Pulmonary artery endothelial cell (primary cell): Measurements from ENCODE around the gene EXOC1. TPM values are rescaled to one million over a fixed set of nuclear protein-coding genes. Genes with fewer than 3 reads are reported as not detected.
A peak's percentile ranks its signal among the peaks of the same experiment; 100 is the strongest.

Experiments
- DNase-seq: peaks from one replicate; pipeline ENCODE4 v3.0.0-alpha.2; 2011; ENCODE audit warnings: low read depth, low spot score
- total RNA-seq: library from RNA; depleted of rRNA; stranded (reverse); fragments of >200 nt; gene quantifications from 2 replicates; pipeline ENCODE4 v1.2.3, GENCODE V29; 2014

Gene EXOC1
- total RNA-seq, 1 donor from 2014 or later: 50.2 TPM

DNA sequence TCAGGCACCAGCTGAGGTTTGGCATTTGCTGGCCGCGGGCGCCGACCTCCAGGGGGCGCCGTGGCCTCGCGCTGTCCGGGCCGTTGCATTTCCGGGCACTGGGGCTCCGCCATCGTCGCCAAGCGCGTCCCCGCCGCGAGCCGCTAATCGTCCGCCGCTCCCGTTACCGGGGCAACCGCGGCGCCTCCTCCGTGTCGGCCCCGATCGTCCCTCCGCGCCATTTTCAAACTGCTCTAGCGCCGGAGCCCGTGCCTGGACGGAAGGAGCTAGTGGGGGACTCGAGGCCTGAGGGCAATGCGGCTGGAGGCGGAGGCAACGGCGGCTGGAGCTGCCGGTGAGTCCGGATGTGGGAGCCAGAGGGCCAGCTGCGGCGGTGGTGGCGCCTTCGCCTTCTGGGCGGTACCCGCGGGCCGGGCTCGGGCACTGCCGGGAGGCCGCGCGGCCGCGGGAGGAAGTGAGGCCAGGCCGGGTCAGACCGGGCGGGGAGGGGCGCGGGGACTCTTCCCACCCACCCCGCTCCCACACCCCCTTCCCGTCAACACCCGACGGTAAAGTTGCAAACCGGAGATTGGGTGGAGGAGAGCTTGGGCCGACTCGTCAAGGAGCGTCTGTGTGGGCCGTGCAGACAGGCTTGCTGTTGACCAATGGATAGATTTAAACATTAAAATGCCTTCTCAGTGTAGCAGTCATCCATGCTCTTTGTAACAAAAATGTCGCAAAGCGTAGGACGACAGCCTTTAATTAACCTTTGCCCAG lies 95.5 kb downstream of the EXOC1 start, which contains the start of gene CEP135:
TSS of gene CEP135 (plus strand) at position 220 of the 756 bp plus-strand sequence. CDS start 3,186 bp downstream, outside the sequence.
- DNase-seq: peak; percentile 80

DNA sequence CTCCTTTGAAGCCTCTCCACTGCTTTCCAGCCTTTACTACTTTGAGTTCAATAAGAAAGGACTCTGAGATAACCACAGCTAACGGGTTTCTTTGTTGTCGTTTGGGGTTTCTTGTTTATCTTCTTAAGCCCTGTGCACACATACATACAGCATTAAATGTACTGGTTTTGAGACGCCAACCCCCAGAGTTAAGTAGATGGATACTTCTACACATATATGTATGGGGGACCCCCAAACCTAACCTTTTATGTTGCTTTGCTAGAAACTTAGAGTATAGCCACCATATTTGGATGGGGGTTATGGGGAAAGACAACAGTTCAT lies 96.0 kb downstream of the EXOC1 start:
- no peak for DNase-seq

DNA sequence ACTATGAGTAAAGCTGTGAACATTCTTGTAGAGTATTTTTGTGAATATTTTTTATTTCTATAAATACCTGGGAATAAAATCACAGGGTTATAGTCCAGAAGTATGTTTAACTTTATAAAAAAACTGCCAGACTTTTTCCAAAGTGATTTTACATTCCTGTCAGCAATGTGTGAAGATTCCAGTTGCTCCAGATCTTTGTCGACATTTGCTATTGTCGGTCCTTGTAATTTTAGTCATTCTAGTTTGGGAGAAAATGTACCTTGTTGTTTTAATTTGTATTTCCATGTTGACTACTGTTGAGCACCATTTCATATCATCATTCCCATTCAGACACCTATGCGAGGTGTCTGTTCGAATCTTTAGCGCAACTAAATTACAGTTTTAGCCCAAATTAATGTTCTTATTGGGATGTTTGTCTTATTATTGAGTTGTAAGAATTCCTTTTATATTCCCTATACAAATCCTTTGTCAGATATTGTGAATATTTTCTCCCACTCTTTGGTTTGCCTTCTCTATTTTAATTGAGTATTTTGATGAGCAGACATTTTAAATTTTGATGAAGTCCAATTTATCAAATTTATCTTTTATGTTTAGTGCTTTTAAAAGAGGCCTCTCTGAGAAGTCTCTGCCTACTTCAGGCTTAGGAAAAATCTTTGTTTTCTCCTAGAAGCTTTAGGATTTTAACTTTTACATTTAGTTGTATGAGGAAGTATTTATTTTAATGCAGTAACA lies 97.9 kb downstream of the EXOC1 start:
- DNase-seq: no peak

Other genes with a start within 250 kb of the EXOC1 start
- gene NMU, start 217.3 kb upstream of the EXOC1 start, total RNA-seq: 0.20 TPM in 1 of 2 replicates, not detected in the other
- not detected in 2 replicates for gene EXOC1L, start 33.9 kb upstream of the EXOC1 start, total RNA-seq
- 7.4 and 9.9 TPM in 2 replicates for gene CEP135, start 95.3 kb downstream of the EXOC1 start, total RNA-seq